ENCODE data around the gene CD22. TPM values are rescaled to one million over a fixed set of nuclear protein-coding genes. Genes with fewer than 3 reads are reported as not detected.
A peak's percentile ranks its signal among the peaks of the same experiment; 100 is the strongest.

The CD22 gene
- total RNA-seq, 3 donors from 2014 or later (not counting 1 experiment from before 2014, with no cell fraction given): 4.3 to 7.0 (median 6.0) TPM

DNA sequence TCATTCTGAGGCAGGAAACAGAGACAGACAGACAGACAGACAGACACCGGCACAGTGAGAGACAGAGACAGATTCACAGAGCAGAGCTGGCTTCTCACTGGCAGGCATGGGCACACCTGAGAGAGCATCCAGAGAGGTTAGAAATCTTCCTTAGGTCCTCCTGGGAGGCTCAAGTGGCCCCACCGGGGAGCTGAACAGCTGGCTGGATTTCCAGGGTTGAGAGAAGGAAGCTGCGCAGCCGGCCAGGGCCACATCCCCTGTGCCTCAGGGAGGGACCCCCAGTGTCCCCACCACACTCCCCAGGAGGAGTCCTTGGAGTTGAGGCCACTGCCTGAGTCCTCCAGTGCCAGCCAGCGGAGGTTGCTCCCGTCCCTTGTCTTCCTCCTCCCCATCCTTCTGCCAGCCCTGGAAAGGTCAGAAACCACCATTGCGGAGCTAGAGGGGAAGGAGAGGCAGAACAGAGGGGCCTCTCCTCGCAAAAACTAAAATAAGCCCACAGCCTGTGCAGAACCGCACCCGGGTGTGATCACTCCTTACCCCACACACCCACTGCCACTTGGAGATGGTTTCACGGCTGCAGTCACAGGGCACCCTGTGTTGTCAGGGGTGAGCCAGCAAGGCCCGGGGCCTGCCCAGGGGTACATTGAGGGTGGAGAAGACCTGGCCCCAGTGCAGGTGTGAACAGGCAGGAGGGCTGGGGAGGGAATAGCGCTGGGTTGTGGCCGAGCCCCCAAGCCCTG lies 33.4 kb downstream of the CD22 start:
- TF ChIP-seq, protein P1, sequence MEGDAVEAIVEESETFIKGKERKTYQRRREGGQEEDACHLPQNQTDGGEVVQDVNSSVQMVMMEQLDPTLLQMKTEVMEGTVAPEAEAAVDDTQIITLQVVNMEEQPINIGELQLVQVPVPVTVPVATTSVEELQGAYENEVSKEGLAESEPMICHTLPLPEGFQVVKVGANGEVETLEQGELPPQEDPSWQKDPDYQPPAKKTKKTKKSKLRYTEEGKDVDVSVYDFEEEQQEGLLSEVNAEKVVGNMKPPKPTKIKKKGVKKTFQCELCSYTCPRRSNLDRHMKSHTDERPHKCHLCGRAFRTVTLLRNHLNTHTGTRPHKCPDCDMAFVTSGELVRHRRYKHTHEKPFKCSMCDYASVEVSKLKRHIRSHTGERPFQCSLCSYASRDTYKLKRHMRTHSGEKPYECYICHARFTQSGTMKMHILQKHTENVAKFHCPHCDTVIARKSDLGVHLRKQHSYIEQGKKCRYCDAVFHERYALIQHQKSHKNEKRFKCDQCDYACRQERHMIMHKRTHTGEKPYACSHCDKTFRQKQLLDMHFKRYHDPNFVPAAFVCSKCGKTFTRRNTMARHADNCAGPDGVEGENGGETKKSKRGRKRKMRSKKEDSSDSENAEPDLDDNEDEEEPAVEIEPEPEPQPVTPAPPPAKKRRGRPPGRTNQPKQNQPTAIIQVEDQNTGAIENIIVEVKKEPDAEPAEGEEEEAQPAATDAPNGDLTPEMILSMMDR (IDR thresholded peaks at IDR 0.05): no peak
- Histone ChIP-seq H3K4me1 (ENCODE audit: control insufficient read depth, insufficient read depth, low read length) (peaks cover 3% of the 10 kb centered on the region), H3K27me3 (ENCODE audit: control insufficient read depth, insufficient read depth, low read length) (peaks cover 3% of the 10 kb centered on the region), H3K36me3 (ENCODE audit: control insufficient read depth, insufficient read depth, low read length) (no peaks in the 10 kb centered on the region), H3K4me3 (ENCODE audit: low read length) (no peak overlapping the region), H3K27ac (ENCODE audit: low read length) (no peak overlapping the region), H3K9me3 (ENCODE audit: control insufficient read depth, insufficient read depth, low read length) (no peaks in the 10 kb centered on the region)
- peaks cover 17 to 22% of the 10 kb centered on the region in 2 donors for H3K27me3 Mint-ChIP-seq (ENCODE audit: low read depth in 2 of 2)
- no peak overlapping the region for H3K4me3 Mint-ChIP-seq
- H3K9me3 Mint-ChIP-seq: no peaks in the 10 kb centered on the region
- H3K36me3 Mint-ChIP-seq: no peaks in the 10 kb centered on the region
- DNase-seq (no peak), ATAC-seq (peak in 1 of 3 donors; percentile 57)
- intact Hi-C loops (cut with micrococcal nuclease): no loop called here
- H3K4me1 Mint-ChIP-seq: peaks cover 7 to 12% of the 10 kb centered on the region in 2 donors
- H3K27ac Mint-ChIP-seq: no peak overlapping the region
- 71% methylated on average over 13 of the region's 14 CpGs for WGBS (ENCODE audit: insufficient coverage)

DNA sequence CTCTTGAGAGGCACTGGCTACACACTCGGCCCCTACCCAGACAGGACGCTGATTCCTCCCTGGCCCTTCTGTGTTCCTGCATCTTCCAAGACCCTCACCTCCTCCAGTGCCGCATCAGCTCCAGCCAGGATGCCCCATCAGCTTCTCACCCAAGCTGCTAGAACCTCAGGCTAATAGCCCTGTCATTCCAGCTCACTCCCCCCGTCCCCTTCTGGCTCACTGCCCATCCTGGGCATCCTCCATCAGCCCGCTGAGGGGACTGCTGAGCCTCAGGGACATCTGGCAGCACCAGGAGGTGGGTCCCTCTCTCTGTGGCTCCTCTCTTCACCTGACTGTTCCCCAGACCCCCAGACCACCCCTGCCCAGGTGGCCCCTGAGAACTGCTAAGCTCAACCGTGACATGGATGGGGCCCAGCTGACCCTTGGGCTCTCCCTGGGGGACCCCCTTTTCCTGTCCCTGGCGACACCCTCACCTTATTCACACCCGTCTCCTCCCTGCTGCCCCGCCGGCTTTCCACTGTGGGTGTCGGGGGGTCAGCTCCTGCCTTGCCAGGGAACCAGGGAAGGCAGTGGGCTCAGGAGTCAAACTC lies 34.1 kb downstream of the CD22 start:
- 87% methylated on average over 11 of the region's 11 CpGs for WGBS (ENCODE audit: insufficient coverage)
- no peak overlapping the region for H3K4me3 ChIP-seq (ENCODE audit: low read length)
- no peak for DNase-seq
- no peaks in the 10 kb centered on the region for H3K4me1 ChIP-seq (ENCODE audit: control insufficient read depth, insufficient read depth, low read length)
- Mint-ChIP-seq H3K27me3 (ENCODE audit: low read depth in 2 of 2) (peaks cover 15 to 17% of the 10 kb centered on the region in 2 donors), H3K27ac (no peak overlapping the region), H3K9me3 (no peaks in the 10 kb centered on the region), H3K4me3 (no peak overlapping the region), H3K4me1 (peaks cover 3 to 12% of the 10 kb centered on the region in 2 donors), H3K36me3 (no peaks in the 10 kb centered on the region)
- H3K27ac ChIP-seq (ENCODE audit: low read length): no peak overlapping the region
- peaks cover 3% of the 10 kb centered on the region for H3K27me3 ChIP-seq (ENCODE audit: control insufficient read depth, insufficient read depth, low read length)
- TF ChIP-seq, protein P1 (IDR thresholded peaks at IDR 0.05): no peak
- no peaks in the 10 kb centered on the region for H3K36me3 ChIP-seq (ENCODE audit: control insufficient read depth, insufficient read depth, low read length)
- ATAC-seq: no peak
- no peaks in the 10 kb centered on the region for H3K9me3 ChIP-seq (ENCODE audit: control insufficient read depth, insufficient read depth, low read length)
- intact Hi-C loops (cut with micrococcal nuclease): no loop called here

DNA sequence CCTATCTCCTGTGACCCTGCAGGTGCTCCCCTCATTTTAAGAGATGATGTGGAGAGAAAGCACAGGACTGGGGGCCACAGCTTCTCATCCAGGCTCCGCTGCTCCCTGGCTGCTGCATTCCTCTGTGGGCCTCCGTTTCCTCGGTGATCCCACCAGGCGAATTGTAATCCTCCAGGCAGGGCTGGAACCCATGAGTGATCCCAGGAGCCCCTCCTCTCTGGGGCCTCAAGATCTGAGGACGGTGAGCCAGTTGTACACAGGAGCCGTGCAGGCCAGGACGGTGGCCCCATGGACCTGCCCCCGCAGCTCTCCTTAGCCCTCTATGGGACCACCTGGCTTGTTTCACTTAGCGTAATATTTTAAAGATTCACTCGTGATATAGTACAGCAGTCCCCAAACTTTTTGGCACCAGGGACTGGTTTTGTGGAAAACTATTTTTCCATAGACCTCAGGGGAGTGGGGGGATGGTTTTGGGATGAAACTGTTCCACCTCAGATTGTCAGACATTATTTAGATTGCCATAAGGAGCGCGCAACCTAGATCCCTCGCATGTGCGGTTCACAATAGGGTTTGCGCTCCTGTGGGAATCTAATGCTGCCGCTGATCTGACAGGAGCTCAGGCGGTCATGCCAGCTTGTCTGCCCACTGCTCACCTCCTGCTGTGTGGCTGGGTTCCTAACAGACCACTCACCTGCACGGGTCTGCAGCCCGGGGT lies 34.9 kb downstream of the CD22 start:
- Mint-ChIP-seq H3K4me3 (no peak overlapping the region), H3K27me3 (ENCODE audit: low read depth in 2 of 2) (peaks cover 12 to 19% of the 10 kb centered on the region in 2 donors), H3K36me3 (no peaks in the 10 kb centered on the region), H3K27ac (no peak overlapping the region), H3K9me3 (no peaks in the 10 kb centered on the region), H3K4me1 (peaks cover 0 to 12% of the 10 kb centered on the region in 2 donors)
- peaks cover 3% of the 10 kb centered on the region for H3K27me3 ChIP-seq (ENCODE audit: control insufficient read depth, insufficient read depth, low read length)
- ATAC-seq (no peak), DNase-seq (no peak)
- 92% methylated on average over 19 of the region's 19 CpGs for WGBS (ENCODE audit: insufficient coverage)
- intact Hi-C loops (cut with micrococcal nuclease): no loop called here
- TF ChIP-seq, protein P1 (IDR thresholded peaks at IDR 0.05): no peak
- H3K9me3 ChIP-seq (ENCODE audit: control insufficient read depth, insufficient read depth, low read length): no peaks in the 10 kb centered on the region
- no peaks in the 10 kb centered on the region for H3K4me1 ChIP-seq (ENCODE audit: control insufficient read depth, insufficient read depth, low read length)
- no peaks in the 10 kb centered on the region for H3K36me3 ChIP-seq (ENCODE audit: control insufficient read depth, insufficient read depth, low read length)
- H3K27ac ChIP-seq (ENCODE audit: low read length): no peak overlapping the region
- H3K4me3 ChIP-seq (ENCODE audit: low read length): no peak overlapping the region
